H1 (cell line): ENCODE measurements around the gene MARCHF9. TPM values are rescaled to one million over a fixed set of nuclear protein-coding genes. Genes with fewer than 3 reads are reported as not detected.

ENCODE experiments used
- BACH1 ChIP-seq: IDR thresholded peaks from 2 replicates; pipeline ENCODE4 v1.6.1; 2012; ENCODE audit warnings: low read length, improper control_type of control experiment
- BRCA1 ChIP-seq: IDR thresholded peaks from 2 replicates; pipeline ENCODE4 v1.6.1; 2012; ENCODE audit warnings: low read depth, low read length, improper control_type of control experiment
- CBX8 ChIP-seq: fragments of 300-800, 300-1000 bp; sonication (generic); IDR thresholded peaks from 2 replicates; pipeline ENCODE4 v1.7.1; 2016; ENCODE audit warnings: low read depth, low read length, borderline replicate concordance
- CTBP2 ChIP-seq: IDR thresholded peaks from 2 replicates; pipeline ENCODE4 v1.7.0; 2011; ENCODE audit warnings: borderline replicate concordance, mild to moderate bottlenecking, moderate library complexity, mixed read lengths, low read length; ENCODE audit not compliant: insufficient read depth, insufficient read length
- EGR1 ChIP-seq: IDR thresholded peaks from 2 replicates; pipeline ENCODE4 v1.6.1; 2011; ENCODE audit warnings: low read depth, low read length, borderline replicate concordance
- FOSL1 ChIP-seq: IDR thresholded peaks from 2 replicates; pipeline ENCODE4 v1.6.1; 2011; ENCODE audit warnings: mild to moderate bottlenecking, low read depth, low read length, moderate library complexity; ENCODE audit not compliant: insufficient read depth
- HDAC2 ChIP-seq, 2 experiments: fragments of 300-600 bp in 1 of 2; sonication (generic) in 1 of 2; IDR thresholded peaks; 2 replicates each; pipeline ENCODE4 v1.6.1; 2011 to 2012; ENCODE audit warnings: low read depth in 2 of 2, low read length in 2 of 2, mild to moderate bottlenecking in 2 of 2, moderate library complexity in 2 of 2, borderline replicate concordance in 1 of 2, inconsistent platforms in 1 of 2
- HDAC6 ChIP-seq: IDR thresholded peaks from one replicate; pipeline ENCODE4 v1.7.1; 2012; ENCODE audit warnings: low read depth, mild to moderate bottlenecking, inconsistent platforms, low read length, moderate library complexity
- JUN ChIP-seq: IDR thresholded peaks from 2 replicates; pipeline ENCODE4 v1.6.1; 2011; ENCODE audit warnings: low read depth, mild to moderate bottlenecking, improper control_type of control experiment, low read length
- KDM4A ChIP-seq: IDR thresholded peaks from one replicate; pipeline ENCODE4 v1.7.1; 2012; ENCODE audit warnings: low read depth, mild to moderate bottlenecking, moderate library complexity, low read length, inconsistent platforms; ENCODE audit not compliant: severe bottlenecking
- NANOG ChIP-seq: IDR thresholded peaks from 2 replicates; pipeline ENCODE4 v1.6.1; 2011; ENCODE audit warnings: low read length, low read depth, mild to moderate bottlenecking, inconsistent platforms; ENCODE audit not compliant: insufficient read depth, poor library complexity, severe bottlenecking
- NRF1 ChIP-seq: IDR thresholded peaks from 2 replicates; pipeline ENCODE4 v1.6.1; 2011; ENCODE audit warnings: mild to moderate bottlenecking, low read depth, low read length, improper control_type of control experiment
- RNF2 ChIP-seq: fragments of 200-900, 300-1000 bp; sonication (generic); IDR thresholded peaks from 2 replicates; pipeline ENCODE4 v1.7.1; 2016; ENCODE audit warnings: borderline replicate concordance, low read depth, mild to moderate bottlenecking, antibody characterized with exemption, low read length; ENCODE audit not compliant: poor library complexity, severe bottlenecking; ENCODE audit errors: missing control alignments
- SIN3A ChIP-seq, 2 experiments: IDR thresholded peaks in 1 of 2; conservative IDR thresholded peaks in 1 of 2; 2 replicates each; pipeline ENCODE4 v1.6.1; 2011 to 2012; ENCODE audit warnings: low read length in 2 of 2, improper control_type of control experiment in 1 of 2, low read depth in 1 of 2, mild to moderate bottlenecking in 1 of 2
- SIRT6 ChIP-seq: IDR thresholded peaks from one replicate; pipeline ENCODE4 v1.7.1; 2012; ENCODE audit warnings: low read length, inconsistent platforms
- SIX5 ChIP-seq: IDR thresholded peaks from 2 replicates; pipeline ENCODE4 v1.6.1; 2011; ENCODE audit warnings: mild to moderate bottlenecking, low read depth, low read length
- SP1 ChIP-seq: IDR thresholded peaks from 2 replicates; pipeline ENCODE4 v1.6.1; 2011; ENCODE audit warnings: low read depth, low read length
- SP2 ChIP-seq: IDR thresholded peaks from 2 replicates; pipeline ENCODE4 v1.6.1; 2012; ENCODE audit warnings: mild to moderate bottlenecking, low read length, inconsistent platforms
- SP4 ChIP-seq: IDR thresholded peaks from 2 replicates; pipeline ENCODE4 v1.6.1; 2012; ENCODE audit warnings: low read length, inconsistent platforms
- TAF1 ChIP-seq: IDR thresholded peaks from 2 replicates; pipeline ENCODE4 v1.6.1; 2011; ENCODE audit warnings: mild to moderate bottlenecking, low read depth, low read length
- TAF7 ChIP-seq: optimal IDR thresholded peaks from 2 replicates; pipeline ENCODE3; 2011; ENCODE audit warnings: low read depth, mild to moderate bottlenecking, inconsistent platforms, low read length, moderate library complexity, borderline replicate concordance
- USF2 ChIP-seq: IDR thresholded peaks from 2 replicates; pipeline ENCODE4 v1.6.1; 2011; ENCODE audit warnings: low read length, improper control_type of control experiment
- polyA plus RNA-seq, 7 experiments: library from polyadenylated mRNA; depleted of rRNA in 3 of 7; stranded (reverse) in 5 of 7; unstranded in 2 of 7; fragments of >200 nt in 5 of 7; fragments of 200-250 nt in 2 of 7; gene quantifications; 1 replicate in 5 of 7; 2 replicates in 1 of 7; 4 replicates in 1 of 7; pipeline versions ENCODE4 v1.2.1 to v1.2.3, GENCODE V29; 2011 to 2013; ENCODE audit warnings: missing spikeins in 2 of 7, mixed read lengths in 2 of 7
- total RNA-seq: library from RNA; stranded (reverse); fragmentation: NEBNext Ultra II Directional; extraction: Animal tissue kit (Norgen Biotek cat#: 25700); gene quantifications from 2 replicates; pipeline ENCODE4 v1.2.1, GENCODE V29; 2021

The MARCHF9 gene
- total and polyA plus RNA-seq, 2 of the 8 experiments (the other 6 are each of a cell fraction or from before 2014, with no cell fraction given): 6.4 to 7.8 TPM

GRCh38 chr12:57751788-57752667 is 2.9 kb upstream of the MARCHF9 start, which contains the start of gene CDK4 (continued):
- peak in 1 of 2 experiments; percentile 70; a peak in 1 of 4 replicates for TF ChIP-seq HDAC2 (IDR thresholded peaks at IDR 0.05; ENCODE audit: borderline replicate concordance in 1 of 2, low read depth in 2 of 2, low read length in 2 of 2)
- no peak for TF ChIP-seq HDAC6
- TF ChIP-seq TAF1: peak; percentile 86
- TF ChIP-seq BRCA1: no peak; the same call in 1 of the 2 replicates
- TF ChIP-seq USF2: peak; percentile 100
- no peak for TF ChIP-seq JUN
- no peak for TF ChIP-seq FOSL1
- peak; percentile 10 for TF ChIP-seq KDM4A
- no peak for TF ChIP-seq BACH1
- peak; percentile 84 to 98; a peak in 3 of 4 replicates for TF ChIP-seq SIN3A (conservative IDR thresholded peaks at IDR 0.05 in 1 of 2, IDR thresholded peaks at IDR 0.05 in 1 of 2; ENCODE audit: low read depth in 1 of 2, low read length in 2 of 2)
- TF ChIP-seq SP2: peak; percentile 37; the same call in 1 of the 2 replicates
- TF ChIP-seq SP1: peak; percentile 75; the same call in 1 of the 2 replicates
- no peak for TF ChIP-seq RNF2
- no peak for TF ChIP-seq SIX5
- no peak for TF ChIP-seq CBX8
- no peak for TF ChIP-seq NANOG
- TF ChIP-seq TAF7: peak; percentile 68
- TF ChIP-seq NRF1: peak; percentile 29; the same call in 1 of the 2 replicates
- peak; percentile 56 for TF ChIP-seq CTBP2
- peak; percentile 97 for TF ChIP-seq SP4
- TF ChIP-seq SIRT6: no peak
- peak; percentile 64; the same call in 1 of the 2 replicates for TF ChIP-seq EGR1
